HG03175 (cell line): ENCODE measurements around the gene HLA-DQA2.
"Not testable (repeated sequence)": the region's sequence is repeated elsewhere in the genome, so short reads cannot be mapped to it uniquely, and the experiment has no call there.

Experiments used
- ATAC-seq: cut with Tn5 transposase; IDR thresholded peaks from one replicate; pipeline ENCODE4 v1.9.1; 2021; ENCODE audit warnings: mild to moderate bottlenecking, moderate library complexity; ENCODE audit not compliant: unreplicated experiment

The HLA-DQA2 gene

GRCh38 chr6:32741031-32741960 lies at the start of gene HLA-DQA2:
TSS of gene HLA-DQA2 (plus strand) at chr6:32741391. CDS start at chr6:32741444, 53 bp downstream.
- ATAC-seq: no peak

DNA sequence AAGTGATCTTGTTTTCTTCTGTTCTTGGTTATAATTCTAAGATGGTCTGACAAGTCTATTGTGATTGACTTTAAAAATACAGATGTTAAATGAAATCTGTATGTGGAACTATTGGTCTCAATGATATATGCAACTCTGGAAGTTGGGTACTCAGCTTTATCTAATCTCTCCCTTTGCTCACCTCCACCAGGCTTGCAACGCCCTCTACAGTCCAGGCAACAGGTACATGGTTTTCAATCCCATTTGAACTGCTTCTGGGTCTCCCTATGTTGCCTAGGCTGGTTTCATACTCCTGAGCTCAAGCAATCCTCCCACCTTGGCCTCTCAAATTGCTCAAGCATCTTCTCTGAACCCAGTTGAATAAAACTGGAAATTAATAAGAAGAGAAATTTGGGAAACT lies 49.2 kb upstream of the HLA-DQA2 start:
- ATAC-seq: no peak

DNA sequence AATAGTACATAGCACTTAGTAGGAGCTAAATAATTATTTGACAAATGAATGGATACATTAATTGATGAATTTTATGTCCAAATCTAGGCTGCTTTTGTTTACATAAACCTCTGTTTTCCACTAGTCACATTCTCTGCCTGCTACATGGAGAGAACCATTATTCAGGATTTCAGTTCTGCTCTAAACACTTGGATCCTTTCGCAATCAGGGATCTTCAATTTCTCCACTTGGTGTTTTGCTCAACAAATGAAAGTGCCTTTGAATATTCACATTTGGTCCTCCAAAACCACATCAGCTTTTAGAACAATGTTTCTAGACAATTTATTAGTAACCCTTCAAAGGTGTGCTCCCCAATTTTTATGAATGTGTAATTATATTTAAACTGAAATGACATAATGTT lies 44.2 kb upstream of the HLA-DQA2 start:
- ATAC-seq: no peak

GRCh38 chr6:32700391-32701040 lies 40.7 kb upstream of the HLA-DQA2 start:
- ATAC-seq: no peak

DNA sequence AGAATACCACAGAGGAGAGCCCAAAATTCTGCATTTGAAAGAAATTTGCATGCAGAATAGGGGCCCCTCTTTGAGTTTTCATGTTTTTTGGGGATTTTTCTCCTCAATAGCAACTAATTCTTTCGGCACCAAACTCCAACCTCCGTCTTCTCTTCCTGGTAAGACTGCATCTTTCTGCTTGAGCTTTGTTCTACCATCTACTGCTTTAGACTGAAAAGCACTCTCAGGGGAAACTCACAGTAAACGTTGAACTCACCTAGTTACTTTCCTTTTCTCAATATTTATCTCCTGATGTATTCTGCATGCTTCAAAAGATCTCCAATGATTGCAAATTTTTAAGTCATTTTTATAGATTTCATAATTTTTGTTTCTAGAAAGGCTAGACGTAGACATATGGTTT lies 37.8 kb upstream of the HLA-DQA2 start:
- ATAC-seq: no peak

- not testable (repeated sequence) for ATAC-seq
Measured at GRCh38 chr6:32705164-32705563, 36.0 kb upstream of the HLA-DQA2 start.

DNA sequence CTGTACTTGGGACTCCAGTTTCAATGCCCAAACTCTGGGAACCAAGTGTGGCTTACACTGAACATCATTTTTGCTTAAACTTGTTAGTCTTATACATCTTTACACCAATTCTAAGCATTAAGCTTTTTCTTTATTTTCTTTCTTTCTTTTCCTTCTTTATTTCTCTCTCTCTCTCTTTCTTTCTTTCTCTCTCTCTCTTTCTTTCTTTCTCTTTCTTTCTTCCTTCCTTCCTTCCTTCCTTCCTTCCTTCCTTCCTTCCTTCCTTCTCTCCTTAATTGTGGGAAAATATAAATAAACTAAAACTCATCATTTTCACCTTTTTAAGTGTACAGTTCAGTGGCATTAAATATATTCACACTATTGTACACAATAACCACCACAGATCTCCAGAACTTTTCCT lies 31.6 kb upstream of the HLA-DQA2 start:
- no peak for ATAC-seq

GRCh38 chr6:32713241-32713640 lies 27.9 kb upstream of the HLA-DQA2 start:
- no peak for ATAC-seq

GRCh38 chr6:32716396-32716795 lies 24.8 kb upstream of the HLA-DQA2 start:
- ATAC-seq: no peak

DNA sequence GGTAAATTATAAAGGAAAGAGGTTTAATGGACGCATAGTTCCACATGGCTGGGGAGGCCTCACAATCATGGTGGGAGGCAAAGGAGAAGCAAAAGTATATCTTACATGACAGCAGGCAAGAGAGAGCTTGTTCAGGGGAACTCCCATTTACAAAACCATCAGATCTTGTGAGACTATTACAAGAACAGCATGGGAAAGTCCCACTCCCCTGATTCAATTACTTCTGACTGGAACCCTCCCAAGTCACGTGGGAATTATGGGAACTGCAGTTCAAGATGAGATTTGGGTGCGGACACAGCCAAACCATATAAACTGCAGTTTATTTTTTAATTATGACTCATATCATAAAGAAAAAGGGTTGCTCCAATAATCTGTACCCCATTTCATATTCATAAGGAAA lies 22.3 kb upstream of the HLA-DQA2 start:
- no peak for ATAC-seq

- ATAC-seq: no peak
Measured at GRCh38 chr6:32738126-32738525, 3.1 kb upstream of the HLA-DQA2 start.

DNA sequence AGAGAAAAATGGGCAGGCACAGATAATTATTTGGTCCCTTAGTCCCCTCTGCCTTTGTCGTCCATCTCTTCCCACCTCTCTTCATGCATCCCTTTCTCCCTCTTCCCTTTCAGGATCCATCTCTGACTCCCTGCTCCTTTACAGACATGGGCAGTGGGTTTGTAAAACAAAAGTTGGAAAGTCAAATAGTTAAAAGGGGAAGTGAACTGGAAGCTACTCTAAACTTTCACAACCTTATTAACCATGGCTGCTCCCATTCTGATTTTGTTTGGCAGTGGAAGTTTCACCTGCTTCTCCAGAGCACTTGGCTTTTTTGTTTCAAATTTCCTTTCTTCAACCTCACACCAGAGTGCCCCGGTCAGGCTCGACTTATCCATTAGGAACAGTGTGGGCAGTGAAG lies 1.2 kb downstream of the HLA-DQA2 start:
- ATAC-seq: no peak

DNA sequence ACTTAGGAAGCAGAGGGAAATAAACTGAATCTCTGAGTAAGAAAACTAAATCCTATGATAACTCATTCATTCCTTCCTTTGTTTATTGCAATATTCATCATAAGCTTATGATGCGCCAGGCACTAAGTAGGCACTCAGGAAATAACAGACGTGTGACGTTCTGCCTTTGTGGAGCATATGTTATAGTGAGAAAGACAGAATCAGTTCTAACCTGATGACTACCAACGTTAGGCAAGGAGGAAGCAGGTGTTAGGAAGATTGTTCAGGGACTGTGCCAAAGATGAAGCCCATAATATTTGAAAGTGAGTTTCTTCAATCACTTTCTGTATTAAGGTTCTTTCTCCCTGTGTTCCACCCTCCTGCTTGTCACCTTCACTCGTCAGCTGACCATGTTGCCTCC lies 3.6 kb downstream of the HLA-DQA2 start:
- no peak for ATAC-seq

GRCh38 chr6:32745649-32746048 lies 4.5 kb downstream of the HLA-DQA2 start:
- ATAC-seq: not testable (repeated sequence)

DNA sequence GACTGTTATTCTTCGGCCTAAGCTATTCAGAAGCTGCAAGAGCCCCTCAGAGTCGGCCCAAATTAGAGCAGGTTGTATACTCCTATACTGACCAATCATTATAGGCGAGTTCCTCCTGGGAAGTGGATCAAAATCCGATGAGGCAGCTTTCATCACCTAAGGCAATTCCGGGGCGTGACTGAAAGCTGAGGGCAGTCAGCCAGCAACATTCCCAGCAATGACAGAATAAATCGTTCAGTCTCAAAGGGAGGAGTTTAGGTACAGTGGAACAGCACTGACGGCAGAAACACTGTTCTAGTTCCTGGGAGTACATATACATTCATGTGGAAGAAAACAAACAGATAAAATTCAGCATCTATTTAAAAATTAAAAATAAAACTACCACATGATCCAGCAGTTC lies 11.4 kb downstream of the HLA-DQA2 start:
- ATAC-seq: no peak

DNA sequence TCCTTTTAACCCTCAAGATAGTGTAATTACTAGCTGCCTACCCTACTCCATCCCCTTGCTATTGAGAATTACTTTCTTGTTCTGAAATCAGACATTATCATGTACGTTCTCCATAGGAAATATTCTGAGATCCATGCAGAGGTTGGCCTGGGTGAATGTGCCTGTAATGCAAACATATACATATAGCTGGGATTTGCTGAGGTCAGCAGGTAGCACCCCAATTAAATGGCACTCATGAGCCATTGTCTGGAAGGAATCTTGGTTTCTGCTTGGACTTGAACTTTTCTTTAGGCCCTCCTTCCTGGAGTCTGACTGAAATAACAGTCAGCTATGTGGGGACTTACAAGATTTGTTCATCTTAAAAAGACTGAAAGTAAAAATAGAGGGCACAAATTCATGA lies 18.5 kb downstream of the HLA-DQA2 start:
- no peak for ATAC-seq

GRCh38 chr6:32761072-32761471 lies 19.9 kb downstream of the HLA-DQA2 start:
- no peak for ATAC-seq

- ATAC-seq: no peak
Measured at GRCh38 chr6:32761548-32761947, 20.4 kb downstream of the HLA-DQA2 start.

GRCh38 chr6:32763421-32763820 lies 22.2 kb downstream of the HLA-DQA2 start, which contains the start of gene HLA-DQB2:
TSS of gene HLA-DQB2 (minus strand) at chr6:32763532. CDS start at chr6:32763470, 62 bp downstream.
- ATAC-seq: no peak

DNA sequence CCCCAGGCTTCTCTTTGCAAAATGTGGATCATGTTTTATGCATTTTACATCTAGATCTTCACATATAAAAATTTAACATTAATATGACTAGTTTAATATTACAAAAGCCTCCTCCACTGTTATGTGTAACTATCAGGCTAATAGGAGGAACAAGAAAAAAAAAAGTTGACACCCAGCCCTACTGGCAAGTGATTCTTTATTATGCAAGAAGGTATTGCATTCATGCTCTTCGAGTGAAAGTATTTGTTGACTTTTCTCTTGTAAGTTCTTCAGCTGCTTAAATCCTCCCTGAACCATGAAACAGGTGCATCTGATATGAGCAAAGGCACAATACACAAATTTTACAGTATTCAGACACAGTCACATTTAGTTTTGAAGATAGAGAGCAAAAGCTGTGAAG lies 22.9 kb downstream of the HLA-DQA2 start:
- ATAC-seq: no peak

DNA sequence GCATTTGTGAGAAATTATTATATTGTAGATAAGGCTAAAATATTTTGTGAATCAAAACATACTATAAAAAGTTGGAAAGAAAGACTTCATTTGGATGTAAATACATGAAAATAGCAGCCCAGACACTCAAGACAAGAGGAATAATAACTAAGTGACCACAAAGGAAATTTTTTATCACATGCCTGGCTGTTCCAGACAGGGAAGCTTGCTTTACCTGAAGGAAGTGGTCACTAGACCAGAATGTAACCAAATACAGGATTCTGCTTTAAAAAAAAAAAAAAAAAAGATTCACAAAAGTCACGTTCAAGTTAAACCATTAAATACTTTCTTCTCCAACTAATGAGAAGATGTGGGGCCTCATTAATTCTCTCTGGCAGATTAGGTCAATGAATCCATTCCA lies 31.5 kb downstream of the HLA-DQA2 start:
- no peak for ATAC-seq

GRCh38 chr6:32774426-32774825 lies 33.2 kb downstream of the HLA-DQA2 start:
- ATAC-seq: no peak
